Heart left ventricle (tissue), 16 donors: ENCODE data around the gene SORCS2. TPM values are rescaled to one million over a fixed set of nuclear protein-coding genes. Genes with fewer than 3 reads are reported as not detected.

Experiments used
- ATAC-seq, 4 donors: fragments of 200-7000 bp; cut with Tn5 transposase; one replicate each; pipeline ENCODE4 v1.9.1; 2020 to 2022; ENCODE audit warnings: moderate library complexity in 4 of 4, mild to moderate bottlenecking in 3 of 4, moderate number of reproducible peaks in 1 of 4
- DNase-seq, 5 donors: peaks; one replicate each; pipeline ENCODE4 v3.0.0-alpha.2; 2020
- H3K27ac ChIP-seq, 12 donors: fragments of 200-600 bp; sonication (generic) in 4 of 12; one replicate each; pipeline versions ENCODE4 v1.5.0 to v1.8.0; 2016 to 2022; ENCODE audit warnings: mild to moderate bottlenecking in 2 of 12
- H3K27me3 ChIP-seq, 9 donors: fragments of 200-600 bp; sonication (generic) in 2 of 9; one replicate each; pipeline versions ENCODE4 v1.5.1 to v1.8.0; 2016 to 2022; ENCODE audit warnings: mild to moderate bottlenecking in 3 of 9
- H3K36me3 ChIP-seq, 9 donors: fragments of 200-600 bp; sonication (generic) in 2 of 9; one replicate each; pipeline versions ENCODE4 v1.5.0 to v1.8.0; 2018 to 2022; ENCODE audit warnings: mild to moderate bottlenecking in 2 of 9
- H3K4me1 ChIP-seq, 12 donors: fragments of 200-600 bp; sonication (generic) in 4 of 12; one replicate each; pipeline versions ENCODE4 v1.5.0 to v1.8.0; 2016 to 2022; ENCODE audit warnings: mild to moderate bottlenecking in 3 of 12
- H3K4me3 ChIP-seq, 12 donors: fragments of 200-600 bp; sonication (generic) in 4 of 12; one replicate each; pipeline versions ENCODE4 v1.5.0 to v1.8.0; 2017 to 2022; ENCODE audit warnings: mild to moderate bottlenecking in 9 of 12, moderate library complexity in 4 of 12
- H3K9me3 ChIP-seq, 12 donors: fragments of 200-600 bp; sonication (generic) in 4 of 12; one replicate each; pipeline versions ENCODE4 v1.5.0 to v1.8.0; 2016 to 2022; ENCODE audit warnings: mild to moderate bottlenecking in 1 of 12
- POLR2A ChIP-seq, 2 donors: fragments of 450-650 bp; IDR thresholded peaks; one replicate each; pipeline ENCODE4 v1.6.1; 2017; ENCODE audit warnings: antibody characterized with exemption in 2 of 2, mild to moderate bottlenecking in 2 of 2, moderate library complexity in 2 of 2
- WGBS, 4 donors: extraction: QIAGEN DNeasy Blood & Tissue Kit in 2 of 4; methylation state at CpG; one replicate each; pipeline versions ENCODE4 v1.1.5 to v1.1.7; 2013 to 2018; 5-methylcytosine and 5-hydroxymethylcytosine counted together
- intact Hi-C, 10 donors: fragments of 100-400 bp; cut with DNase I; formaldehyde crosslinking; loops; one replicate each; pipeline versions ENCODE4 v1.11.1 to v1.14.2; 2022
- polyA plus RNA-seq, 2 donors: library from polyadenylated mRNA; stranded (reverse); fragments of 200-250 nt; gene quantifications; one replicate each; pipeline ENCODE4 v1.2.3, GENCODE V29; 2013
- total RNA-seq, 9 donors: library from RNA; depleted of rRNA in 2 of 9; stranded (reverse); fragments of >200 nt in 2 of 9; fragmentation: NEBNext Ultra II Directional in 3 of 9; extraction: Animal tissue kit (Norgen Biotek cat#: 25700) in 3 of 9; gene quantifications; one replicate each; pipeline versions ENCODE4 v1.1.0 to v1.2.4, GENCODE V29; 2016 to 2023
- TF ChIP-seq, protein P1 (sequence below), 12 donors: fragments of 200-600 bp; sonication (generic) in 4 of 12; IDR thresholded peaks; one replicate each; pipeline versions ENCODE4 v1.5.0 to v1.8.0; 2018 to 2022; ENCODE audit warnings: antibody characterized with exemption in 12 of 12, mild to moderate bottlenecking in 5 of 12
- donor health status: ischemic (EF 13 %, LVEDD 7.1; RV severe dilation, severe dysfunction).
- donor health status: healthy with polysubstance abuse.
- donor health status: DM: no; HTN: yes; CAD: no.
- donor health status: DM: no; HTN: no; CAD: no.
- donor health status: ischemic (EF 25% LVEDD 6.9; RV normal size, moderate dysfunction).
- donor health status: ischemic (EF 25% LVEDD 5.7; RV mildly dilated, moderate dysfunction).
- donor health status: healthy.
- donor health status: DM: yes; HTN: yes; CAD: no.
- donor health status: ischemic (EF 35%, LVEDD 5.7; RV mildly dilated, moderate dysfunction).
- donor health status: nonischemic (EF 11% LVEDD 7.7; RV severe dilation, severe dysfunction).
- donor health status: DM: yes; HTN: yes; CAD: no.
- donor health status: PGD.
- donor health status: ischemic (EF 29% LVEDD 5.4; RV normal size, mild dysfunction).
- donor health status: nonischemic (EF 23%, LVEDD 6.1; RV moderate dilation, normal function).

The SORCS2 gene
- total and polyA plus RNA-seq, 11 donors: 0.28 to 5.5 (median 2.4) TPM

DNA sequence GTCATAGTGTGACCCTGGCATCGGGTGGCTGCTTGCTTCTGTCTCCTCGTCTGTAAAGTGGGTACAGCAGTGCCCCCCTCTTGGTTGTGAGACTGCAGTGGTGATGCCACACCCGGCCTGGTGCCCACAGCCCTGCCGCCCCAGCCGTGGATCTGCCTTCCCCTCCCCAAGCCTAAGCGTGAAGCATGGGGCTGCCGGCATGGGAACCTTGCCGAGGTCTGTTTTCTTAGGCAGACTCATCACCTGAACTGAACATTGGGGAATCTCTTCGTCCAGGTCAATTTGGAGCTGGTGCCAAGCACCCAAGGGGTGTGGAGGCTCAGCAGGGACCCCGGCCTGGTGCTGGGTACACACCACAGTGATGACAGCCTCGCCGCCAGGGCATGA is 134.0 kb downstream of the SORCS2 start:
- TF ChIP-seq, protein P1, sequence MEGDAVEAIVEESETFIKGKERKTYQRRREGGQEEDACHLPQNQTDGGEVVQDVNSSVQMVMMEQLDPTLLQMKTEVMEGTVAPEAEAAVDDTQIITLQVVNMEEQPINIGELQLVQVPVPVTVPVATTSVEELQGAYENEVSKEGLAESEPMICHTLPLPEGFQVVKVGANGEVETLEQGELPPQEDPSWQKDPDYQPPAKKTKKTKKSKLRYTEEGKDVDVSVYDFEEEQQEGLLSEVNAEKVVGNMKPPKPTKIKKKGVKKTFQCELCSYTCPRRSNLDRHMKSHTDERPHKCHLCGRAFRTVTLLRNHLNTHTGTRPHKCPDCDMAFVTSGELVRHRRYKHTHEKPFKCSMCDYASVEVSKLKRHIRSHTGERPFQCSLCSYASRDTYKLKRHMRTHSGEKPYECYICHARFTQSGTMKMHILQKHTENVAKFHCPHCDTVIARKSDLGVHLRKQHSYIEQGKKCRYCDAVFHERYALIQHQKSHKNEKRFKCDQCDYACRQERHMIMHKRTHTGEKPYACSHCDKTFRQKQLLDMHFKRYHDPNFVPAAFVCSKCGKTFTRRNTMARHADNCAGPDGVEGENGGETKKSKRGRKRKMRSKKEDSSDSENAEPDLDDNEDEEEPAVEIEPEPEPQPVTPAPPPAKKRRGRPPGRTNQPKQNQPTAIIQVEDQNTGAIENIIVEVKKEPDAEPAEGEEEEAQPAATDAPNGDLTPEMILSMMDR (IDR thresholded peaks at IDR 0.05): no peak
- no peak for TF ChIP-seq POLR2A (IDR thresholded peaks at IDR 0.05)
- H3K27ac ChIP-seq: no peak overlapping the region
- no peak overlapping the region for H3K4me3 ChIP-seq
- DNase-seq (peak in 3 of 5 donors; percentile 13 to 46 (median 16)), ATAC-seq (no peak)
- no peaks in the 10 kb centered on the region for H3K36me3 ChIP-seq
- intact Hi-C loops: loop anchor here in 1 of 10 donors (10.0 kb wide), 1 partner anchor 139 kb away; no protein-coding TSS in a partner anchor
- H3K4me1 ChIP-seq: peaks cover 0 to 18% (median 4%) of the 10 kb centered on the region in 12 donors
- 73 to 84% (median 82%) methylated on average over 7 to 12 of the region's 12 CpGs for WGBS, 4 donors
- H3K9me3 ChIP-seq: no peaks in the 10 kb centered on the region
- no peaks in the 10 kb centered on the region for H3K27me3 ChIP-seq

DNA sequence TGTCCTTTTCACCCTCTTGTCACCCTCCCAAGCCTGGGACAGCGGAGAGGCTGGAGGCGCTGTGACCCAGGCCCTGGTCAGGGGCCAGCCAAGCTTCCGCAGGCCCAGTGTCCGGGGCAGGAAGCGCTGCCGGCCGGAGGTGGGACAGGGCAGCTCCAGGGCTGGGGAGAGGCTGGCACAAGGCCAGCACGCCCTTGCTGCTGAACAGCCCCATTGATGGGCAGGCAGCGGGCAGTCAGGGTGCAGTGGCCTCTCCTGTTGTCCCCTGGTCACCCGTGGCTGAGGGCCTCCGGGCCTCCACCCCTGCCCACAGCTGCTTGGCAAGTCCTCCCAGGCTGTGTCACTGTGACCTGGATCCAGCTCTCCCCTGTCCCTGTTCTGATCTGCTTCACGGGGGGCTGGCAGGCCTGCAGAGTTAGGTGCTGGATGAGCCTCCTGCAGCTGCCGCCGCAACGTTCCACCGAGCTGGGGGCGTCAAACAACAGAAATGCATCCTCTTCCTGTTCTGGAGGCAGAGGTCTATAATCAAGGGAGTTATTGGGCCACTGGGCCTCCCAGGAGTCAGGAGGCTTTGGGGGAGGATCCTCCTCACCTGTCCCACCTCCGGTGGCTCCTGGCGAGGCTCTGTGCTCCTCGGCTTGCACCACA is 134.5 kb downstream of the SORCS2 start:
- Histone ChIP-seq H3K9me3 (no peaks in the 10 kb centered on the region), H3K4me3 (no peak overlapping the region), H3K27ac (no peak overlapping the region), H3K4me1 (peaks cover 0 to 19% (median 5%) of the 10 kb centered on the region in 12 donors), H3K27me3 (no peaks in the 10 kb centered on the region), H3K36me3 (no peaks in the 10 kb centered on the region)
- peak in 3 of 5 donors; percentile 21 to 60 (median 21) for DNase-seq
- WGBS, 4 donors: 48 to 77% (median 60%) methylated on average over 12 to 20 of the region's 20 CpGs
- intact Hi-C loops: loop anchor here in 1 of 10 donors (10.0 kb wide), 1 partner anchor 138 kb away; no protein-coding TSS in a partner anchor
- peak in 1 of 4 donors; percentile 4 for ATAC-seq
- TF ChIP-seq, protein P1 (IDR thresholded peaks at IDR 0.05): no peak
- no peak for TF ChIP-seq POLR2A (IDR thresholded peaks at IDR 0.05)

DNA sequence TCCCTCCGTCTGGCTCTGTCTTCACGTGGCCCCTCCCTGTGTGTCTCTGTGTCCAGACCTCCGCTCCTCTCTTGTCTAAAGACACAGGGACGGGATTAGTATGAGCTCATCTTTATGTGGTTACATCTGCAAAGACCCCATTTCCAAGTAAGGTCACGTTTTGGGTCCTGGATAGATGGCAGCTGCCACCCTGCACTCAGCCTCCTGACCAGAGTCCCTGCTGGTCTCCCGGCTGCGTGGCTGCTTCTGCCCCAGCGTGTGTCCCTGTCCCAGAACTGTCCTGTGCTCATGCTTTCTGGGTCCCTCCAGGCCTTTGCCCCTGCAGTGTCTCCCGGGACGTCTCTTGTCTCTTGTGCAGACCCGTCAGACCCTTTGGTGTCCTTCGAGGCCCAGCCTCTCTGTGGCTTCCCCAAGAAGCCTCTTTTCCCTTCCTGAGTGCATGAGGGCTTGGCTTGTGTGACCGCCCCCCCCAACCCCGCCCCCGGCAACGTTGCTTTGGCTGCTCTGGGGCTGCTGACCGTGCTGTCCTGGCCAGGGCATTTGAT is 135.1 kb downstream of the SORCS2 start:
- Histone ChIP-seq H3K27ac (no peak overlapping the region), H3K9me3 (no peaks in the 10 kb centered on the region), H3K36me3 (no peaks in the 10 kb centered on the region), H3K27me3 (no peaks in the 10 kb centered on the region), H3K4me1 (peaks cover 0 to 25% (median 5%) of the 10 kb centered on the region in 12 donors), H3K4me3 (no peak overlapping the region)
- TF ChIP-seq POLR2A (IDR thresholded peaks at IDR 0.05): no peak
- TF ChIP-seq, protein P1 (IDR thresholded peaks at IDR 0.05): no peak
- DNase-seq: peak in 3 of 5 donors; percentile 13 to 51 (median 26)
- intact Hi-C loops: loop anchor here in 1 of 10 donors (10.0 kb wide), 1 partner anchor 137 kb away; no protein-coding TSS in a partner anchor
- ATAC-seq: no peak
- WGBS, 4 donors: 55 to 72% (median 63%) methylated on average over 14 to 17 of the region's 17 CpGs

DNA sequence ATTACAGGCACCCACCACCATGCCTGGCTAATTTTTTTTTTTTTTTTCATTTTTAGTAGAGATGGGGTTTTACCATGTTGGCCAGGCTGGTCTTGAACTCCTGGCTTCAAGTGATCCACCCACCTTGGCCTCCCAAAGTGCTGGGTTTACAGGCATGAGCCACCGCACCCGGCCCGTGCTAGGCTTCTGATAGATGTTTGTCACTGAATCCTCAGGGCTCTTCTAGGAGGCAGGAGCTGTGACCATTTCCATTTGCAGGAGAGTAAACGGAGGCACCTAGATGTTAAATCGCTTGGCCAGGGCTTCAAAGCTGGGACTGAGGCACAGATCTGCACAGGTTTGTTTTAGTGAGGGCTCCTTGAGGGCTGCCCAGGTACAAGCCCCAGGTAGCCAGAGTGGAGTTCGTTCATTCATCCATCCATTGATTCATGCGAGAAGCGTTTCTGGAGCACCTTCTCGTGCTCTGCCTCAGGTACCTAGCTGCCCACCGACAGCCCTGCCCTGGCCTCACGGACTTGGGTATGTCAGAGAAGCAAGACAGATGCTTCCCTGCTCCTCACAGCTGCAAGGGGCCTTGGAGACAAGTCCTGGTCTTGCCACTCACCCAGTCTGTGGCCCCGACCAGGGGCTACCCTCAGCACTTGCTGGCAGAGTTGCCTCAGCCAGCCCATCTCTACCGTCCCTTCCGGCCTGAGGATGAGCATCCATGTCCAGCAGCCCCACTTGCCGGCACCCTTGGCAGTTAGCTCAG is 136.0 kb downstream of the SORCS2 start:
- 88 to 98% (median 95%) methylated on average over 13 to 15 of the region's 15 CpGs for WGBS, 4 donors
- Histone ChIP-seq H3K4me1 (peaks cover 0 to 26% (median 5%) of the 10 kb centered on the region in 12 donors), H3K27me3 (no peaks in the 10 kb centered on the region), H3K9me3 (no peaks in the 10 kb centered on the region), H3K4me3 (no peak overlapping the region), H3K36me3 (no peaks in the 10 kb centered on the region), H3K27ac (no peak overlapping the region)
- DNase-seq (peak in 2 of 5 donors; percentile 6 to 37), ATAC-seq (no peak)
- TF ChIP-seq POLR2A (IDR thresholded peaks at IDR 0.05): no peak
- TF ChIP-seq, protein P1 (IDR thresholded peaks at IDR 0.05): no peak
- intact Hi-C loops: loop anchor here in 1 of 10 donors (10.0 kb wide), 1 partner anchor 136 kb away; no protein-coding TSS in a partner anchor
